Neutrophil (primary cell): ENCODE measurements around the gene TNFAIP1.

Experiments
- H3K27ac ChIP-seq: fragments of 200-600 bp; sonication (generic); 2 replicates; pipeline ENCODE4 v1.5.1; 2016; ENCODE audit warnings: mild to moderate bottlenecking, moderate library complexity
- H3K27me3 ChIP-seq: fragments of 200-600 bp; sonication (generic); 2 replicates; pipeline ENCODE4 v1.6.0; 2016; ENCODE audit warnings: mild to moderate bottlenecking
- H3K36me3 ChIP-seq: fragments of 200-600 bp; sonication (generic); 2 replicates; pipeline ENCODE4 v1.5.1; 2017
- H3K4me1 ChIP-seq, 2 experiments: fragments of 200-600 bp in 1 of 2; sonication (generic) in 1 of 2; 1 replicate in 1 of 2; 2 replicates in 1 of 2; pipeline versions ENCODE4 v1.5.1 to v1.6.1; 2013 to 2016; ENCODE audit warnings: low read depth in 1 of 2, low read length in 1 of 2, mild to moderate bottlenecking in 1 of 2, moderate library complexity in 1 of 2; ENCODE audit not compliant: control insufficient read depth in 1 of 2, insufficient read depth in 1 of 2
- H3K4me3 ChIP-seq, 2 experiments: fragments of 200-600 bp in 1 of 2; sonication (generic) in 1 of 2; 1 replicate in 1 of 2; 2 replicates in 1 of 2; pipeline ENCODE4 v1.5.1; 2013 to 2016; ENCODE audit warnings: low read depth in 1 of 2, low read length in 1 of 2, mild to moderate bottlenecking in 1 of 2, moderate library complexity in 1 of 2
- H3K9me3 ChIP-seq: fragments of 200-600 bp; sonication (generic); 2 replicates; pipeline ENCODE4 v1.5.1; 2016
- TF ChIP-seq, protein P1 (sequence below): fragments of 200-600 bp; sonication (generic); IDR thresholded peaks from 2 replicates; pipeline ENCODE4 v1.5.1; 2016; ENCODE audit warnings: antibody characterized with exemption

The TNFAIP1 gene

DNA sequence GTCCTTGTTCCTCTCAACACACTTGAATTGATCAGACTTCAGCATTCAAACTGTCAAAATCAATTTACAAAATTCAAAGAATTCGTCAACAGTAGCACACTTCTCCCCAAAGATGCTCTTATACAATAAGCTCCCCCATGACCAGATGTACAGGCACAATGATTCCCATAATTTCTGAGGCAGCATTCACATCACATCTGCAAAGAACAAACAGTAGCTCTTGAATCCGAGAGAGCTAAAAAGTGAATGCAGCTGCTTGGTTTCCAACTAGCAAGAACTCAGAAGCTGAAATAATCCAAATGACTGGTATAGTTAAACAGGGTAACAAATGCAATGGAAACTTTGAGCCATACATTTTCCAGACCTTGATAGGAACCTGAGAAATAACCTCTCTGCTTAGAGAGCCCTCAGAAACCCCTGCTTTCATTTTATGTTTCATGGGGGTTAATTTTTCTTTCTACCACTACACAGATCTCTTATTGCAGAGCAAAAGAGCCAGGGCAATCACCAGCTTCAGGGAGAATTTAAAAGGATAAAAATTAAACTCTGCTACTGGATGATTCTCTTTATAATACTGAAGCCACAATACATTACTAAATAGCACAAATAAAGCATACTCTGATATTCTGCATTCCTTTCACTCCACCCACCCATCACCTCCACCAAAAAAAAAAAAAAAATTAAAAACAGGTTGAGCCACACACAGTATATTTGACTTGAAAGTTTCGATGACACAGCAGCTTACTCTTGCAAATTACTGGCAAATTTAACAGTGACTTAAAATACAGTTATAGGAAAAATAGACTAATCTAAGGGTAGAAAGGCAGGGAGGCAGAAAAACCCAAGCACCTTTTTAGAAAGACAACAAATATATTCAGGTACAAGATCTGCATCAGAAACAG, 39.6 kb upstream of the TNFAIP1 start:
- Histone ChIP-seq H3K4me3 (no peak overlapping the region), H3K27me3 (peaks cover 57% of the 10 kb centered on the region), H3K27ac (no peak overlapping the region), H3K4me1 (no peaks in the 10 kb centered on the region), H3K36me3 (no peaks in the 10 kb centered on the region), H3K9me3 (no peaks in the 10 kb centered on the region)
- TF ChIP-seq, protein P1, sequence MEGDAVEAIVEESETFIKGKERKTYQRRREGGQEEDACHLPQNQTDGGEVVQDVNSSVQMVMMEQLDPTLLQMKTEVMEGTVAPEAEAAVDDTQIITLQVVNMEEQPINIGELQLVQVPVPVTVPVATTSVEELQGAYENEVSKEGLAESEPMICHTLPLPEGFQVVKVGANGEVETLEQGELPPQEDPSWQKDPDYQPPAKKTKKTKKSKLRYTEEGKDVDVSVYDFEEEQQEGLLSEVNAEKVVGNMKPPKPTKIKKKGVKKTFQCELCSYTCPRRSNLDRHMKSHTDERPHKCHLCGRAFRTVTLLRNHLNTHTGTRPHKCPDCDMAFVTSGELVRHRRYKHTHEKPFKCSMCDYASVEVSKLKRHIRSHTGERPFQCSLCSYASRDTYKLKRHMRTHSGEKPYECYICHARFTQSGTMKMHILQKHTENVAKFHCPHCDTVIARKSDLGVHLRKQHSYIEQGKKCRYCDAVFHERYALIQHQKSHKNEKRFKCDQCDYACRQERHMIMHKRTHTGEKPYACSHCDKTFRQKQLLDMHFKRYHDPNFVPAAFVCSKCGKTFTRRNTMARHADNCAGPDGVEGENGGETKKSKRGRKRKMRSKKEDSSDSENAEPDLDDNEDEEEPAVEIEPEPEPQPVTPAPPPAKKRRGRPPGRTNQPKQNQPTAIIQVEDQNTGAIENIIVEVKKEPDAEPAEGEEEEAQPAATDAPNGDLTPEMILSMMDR: no peak

GRCh38 chr17:28298449-28298848, 37.1 kb upstream of the TNFAIP1 start:
- TF ChIP-seq, protein P1: no peak
- Histone ChIP-seq H3K9me3 (no peaks in the 10 kb centered on the region), H3K27ac (no peak overlapping the region)

DNA sequence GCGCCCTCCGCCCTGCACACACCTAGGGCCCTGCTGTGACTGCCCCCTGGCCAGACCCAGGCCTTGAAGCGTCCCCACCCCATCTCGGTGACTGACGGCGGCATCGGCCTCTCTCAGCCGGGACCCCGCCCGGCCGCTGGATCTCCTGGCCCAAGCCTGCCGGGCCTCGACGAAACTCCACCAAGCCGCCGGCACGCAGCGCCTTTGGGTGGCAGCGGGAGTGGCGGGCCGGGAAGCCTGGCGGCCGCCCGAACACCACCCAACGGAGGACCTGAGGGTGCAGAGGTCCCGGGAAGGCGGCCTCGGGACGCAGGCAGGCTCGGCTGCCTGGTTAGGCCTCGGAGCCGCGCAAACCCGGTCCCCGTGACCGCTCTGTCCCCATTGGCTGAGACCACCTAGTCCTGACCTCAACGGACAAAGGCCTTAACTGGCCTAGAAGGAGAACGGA, 28.6 kb upstream of the TNFAIP1 start:
- H3K4me3 ChIP-seq: no peak overlapping the region
- TF ChIP-seq, protein P1: no peak
- peaks cover 88% of the 10 kb centered on the region for H3K27me3 ChIP-seq
- H3K4me1 ChIP-seq: no peaks in the 10 kb centered on the region
- H3K27ac ChIP-seq: no peak overlapping the region
- no peaks in the 10 kb centered on the region for H3K36me3 ChIP-seq
- no peaks in the 10 kb centered on the region for H3K9me3 ChIP-seq

More at GRCh38 chr17:28298449-28298848, 37.1 kb upstream of the TNFAIP1 start:
- no peak overlapping the region for H3K4me3 ChIP-seq
- H3K4me1 ChIP-seq: no peaks in the 10 kb centered on the region
- H3K36me3 ChIP-seq: no peaks in the 10 kb centered on the region
- H3K27me3 ChIP-seq: peaks cover 39% of the 10 kb centered on the region

DNA sequence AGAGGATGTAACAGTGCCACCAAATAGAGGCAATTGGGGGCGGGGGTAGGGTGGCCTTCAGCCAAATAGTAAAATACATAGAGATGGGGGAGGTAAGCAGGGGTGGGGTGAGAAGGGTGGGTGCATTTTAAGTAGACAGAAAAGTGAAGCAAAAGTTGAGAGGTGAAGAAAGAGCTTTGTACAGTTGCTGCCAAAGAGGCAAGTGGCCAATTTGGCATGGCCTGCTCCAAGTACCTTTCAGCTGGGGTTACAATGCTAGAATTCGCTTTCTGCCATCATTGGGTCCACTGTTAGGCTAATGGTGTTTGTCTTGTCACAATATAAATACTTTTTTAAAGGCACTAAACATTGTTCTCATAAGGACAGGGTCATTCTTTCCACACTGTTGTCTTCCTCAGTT, 21.7 kb upstream of the TNFAIP1 start:
- Histone ChIP-seq H3K9me3 (no peaks in the 10 kb centered on the region), H3K36me3 (no peaks in the 10 kb centered on the region), H3K27me3 (peaks cover 77% of the 10 kb centered on the region), H3K4me3 (no peak overlapping the region), H3K4me1 (peaks cover 9 to 10% of the 10 kb centered on the region in 2 experiments), H3K27ac (no peak overlapping the region)
- TF ChIP-seq, protein P1: no peak

DNA sequence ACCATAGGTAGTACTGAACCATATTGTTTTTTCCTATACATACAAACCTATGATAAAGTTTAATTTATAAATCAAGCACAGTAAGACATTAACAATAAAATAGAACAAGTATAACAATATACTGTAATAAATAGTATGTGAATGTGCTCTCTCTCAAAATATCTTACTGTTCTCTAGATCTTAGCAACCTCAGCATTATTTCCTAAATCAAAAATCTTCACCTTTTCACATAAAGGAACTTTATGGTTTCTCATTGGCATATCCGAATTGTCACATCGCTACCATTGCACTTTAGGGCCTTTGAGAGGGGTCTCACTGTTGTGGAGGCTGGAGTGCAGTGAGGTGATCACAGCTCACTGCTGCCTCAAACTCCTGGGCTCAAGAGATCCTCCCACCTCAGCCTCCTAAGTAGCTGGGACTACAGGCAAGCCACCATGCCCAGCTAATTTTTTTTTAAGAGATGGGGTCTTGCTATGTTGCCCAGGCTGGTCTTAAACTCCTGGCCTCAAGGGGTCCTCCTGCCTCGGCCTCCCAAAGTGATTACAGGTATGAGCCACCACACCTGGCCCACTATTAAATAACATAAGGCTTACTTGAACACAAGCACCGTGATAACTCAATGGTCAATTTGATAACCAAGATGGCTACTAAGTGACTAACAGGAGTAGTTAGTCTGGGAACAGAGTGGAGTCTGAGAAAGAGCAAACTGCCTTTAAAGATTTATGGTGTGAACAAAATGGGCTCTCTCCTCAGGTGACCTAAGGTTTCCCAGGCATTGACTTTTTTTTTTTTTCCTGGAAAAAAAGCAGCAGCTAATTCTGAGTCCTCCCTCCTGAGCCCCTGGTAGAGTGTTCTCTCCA, 19.5 kb upstream of the TNFAIP1 start:
- H3K9me3 ChIP-seq: no peaks in the 10 kb centered on the region
- H3K27ac ChIP-seq: no peak overlapping the region
- peaks cover 55% of the 10 kb centered on the region for H3K27me3 ChIP-seq
- TF ChIP-seq, protein P1: no peak
- no peaks in the 10 kb centered on the region for H3K36me3 ChIP-seq
- peaks cover 17 to 21% of the 10 kb centered on the region in 2 experiments for H3K4me1 ChIP-seq
- no peak overlapping the region for H3K4me3 ChIP-seq
